NCI-H146 (cell line): ENCODE data around the gene DYRK3.
"Not testable (repeated sequence)": the region's sequence is repeated elsewhere in the genome, so short reads cannot be mapped to it uniquely, and the experiment has no call there.

Source experiments
- DNase-seq: peaks from one replicate; lab custom pipeline; 2025; lab: John Stamatoyannopoulos, UW

DYRK3 gene

GRCh38 chr1:206635080-206635977 is at the start of gene DYRK3:
Gene DYRK3 (plus strand): TSS chr1:206635536. CDS start chr1:206635704, 168 bp downstream.
- peak; percentile 93 for DNase-seq

DNA sequence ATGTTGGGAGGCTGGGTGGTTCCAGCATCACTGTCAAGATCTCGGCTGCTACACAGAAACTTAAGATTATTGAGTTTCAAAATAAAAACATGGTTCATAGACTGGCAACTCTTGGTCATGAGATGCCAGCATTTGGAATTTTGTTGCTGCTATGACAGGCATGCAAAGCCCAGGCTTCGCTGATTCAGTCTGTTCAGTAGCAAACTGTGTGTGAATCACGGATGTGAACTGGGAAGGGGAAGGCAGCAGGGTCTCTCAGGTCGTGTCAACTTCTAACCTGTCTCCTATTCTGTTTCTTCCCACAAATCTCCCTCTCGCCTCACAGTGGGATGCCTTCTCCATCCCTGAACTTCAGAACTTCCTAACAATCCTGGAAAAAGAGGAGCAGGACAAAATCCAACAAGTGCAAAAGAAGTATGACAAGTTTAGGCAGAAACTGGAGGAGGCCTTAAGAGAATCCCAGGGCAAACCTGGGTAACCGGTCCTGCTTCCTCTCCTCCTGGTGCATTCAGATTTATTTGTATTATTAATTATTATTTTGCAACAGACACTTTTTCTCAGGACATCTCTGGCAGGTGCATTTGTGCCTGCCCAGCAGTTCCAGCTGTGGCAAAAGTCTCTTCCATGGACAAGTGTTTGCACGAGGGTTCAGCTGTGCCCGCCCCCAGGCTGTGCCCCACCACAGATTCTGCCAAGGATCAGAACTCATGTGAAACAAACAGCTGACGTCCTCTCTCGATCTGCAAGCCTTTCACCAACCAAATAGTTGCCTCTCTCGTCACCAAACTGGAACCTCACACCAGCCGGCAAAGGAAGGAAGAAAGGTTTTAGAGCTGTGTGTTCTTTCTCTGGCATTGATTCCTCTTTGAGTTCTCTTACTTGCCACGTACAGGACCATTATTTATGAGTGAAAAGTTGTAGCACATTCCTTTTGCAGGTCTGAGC is 48.6 kb upstream of the DYRK3 start:
- DNase-seq, result no peak

DNA sequence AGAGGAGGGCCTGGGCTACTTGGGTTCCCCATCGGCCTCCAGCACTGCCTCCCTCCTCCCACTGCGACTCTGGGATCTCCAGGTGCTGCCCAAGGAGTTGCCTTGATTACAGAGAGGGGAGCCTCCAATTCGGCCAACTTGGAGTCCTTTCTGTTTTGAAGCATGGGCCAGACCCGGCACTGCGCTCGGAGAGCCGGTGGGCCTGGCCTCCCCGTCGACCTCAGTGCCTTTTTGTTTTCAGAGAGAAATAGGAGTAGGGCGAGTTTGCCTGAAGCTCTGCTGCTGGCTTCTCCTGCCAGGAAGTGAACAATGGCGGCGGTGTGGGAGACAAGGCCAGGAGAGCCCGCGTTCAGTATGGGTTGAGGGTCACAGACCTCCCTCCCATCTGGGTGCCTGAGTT is 47.4 kb upstream of the DYRK3 start:
- no peak for DNase-seq

DNA sequence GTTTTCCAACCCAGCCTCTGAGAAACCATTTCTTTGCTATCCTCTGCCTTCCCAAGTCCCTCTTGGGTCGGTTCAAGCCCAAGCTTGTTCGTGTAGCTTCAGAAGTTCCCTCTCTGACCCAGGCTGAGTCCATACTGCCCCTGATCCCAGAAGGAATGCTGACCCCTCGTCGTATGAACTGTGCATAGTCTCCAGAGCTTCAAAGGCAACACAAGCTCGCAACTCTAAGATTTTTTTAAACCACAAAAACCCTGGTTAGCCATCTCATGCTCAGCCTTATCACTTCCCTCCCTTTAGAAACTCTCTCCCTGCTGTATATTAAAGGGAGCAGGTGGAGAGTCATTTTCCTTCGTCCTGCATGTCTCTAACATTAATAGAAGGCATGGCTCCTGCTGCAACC is 46.8 kb upstream of the DYRK3 start:
- DNase-seq, result no peak

DNA sequence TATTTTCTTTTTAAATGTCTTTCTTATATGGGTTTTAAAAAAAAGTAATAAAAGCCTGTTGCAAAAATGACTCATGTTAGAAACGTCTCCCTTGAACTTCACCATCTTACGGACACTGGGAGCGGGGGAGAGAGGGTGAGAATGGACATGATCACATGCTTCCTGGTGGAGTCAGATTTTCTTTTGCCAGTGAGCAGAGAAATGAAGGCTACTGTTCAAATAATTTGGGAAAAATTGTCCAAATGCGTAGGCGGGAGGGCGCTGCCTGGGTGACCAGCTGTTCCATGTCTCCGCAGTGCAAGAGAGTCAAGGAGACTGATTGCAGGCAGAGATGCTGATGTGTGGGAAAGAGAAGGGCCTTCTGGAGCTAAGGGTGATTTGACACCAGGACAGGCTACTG is 46.1 kb upstream of the DYRK3 start:
- DNase-seq, result no peak

- DNase-seq, result no peak
Observed at GRCh38 chr1:206590025-206590758, 45.1 kb upstream of the DYRK3 start.

DNA sequence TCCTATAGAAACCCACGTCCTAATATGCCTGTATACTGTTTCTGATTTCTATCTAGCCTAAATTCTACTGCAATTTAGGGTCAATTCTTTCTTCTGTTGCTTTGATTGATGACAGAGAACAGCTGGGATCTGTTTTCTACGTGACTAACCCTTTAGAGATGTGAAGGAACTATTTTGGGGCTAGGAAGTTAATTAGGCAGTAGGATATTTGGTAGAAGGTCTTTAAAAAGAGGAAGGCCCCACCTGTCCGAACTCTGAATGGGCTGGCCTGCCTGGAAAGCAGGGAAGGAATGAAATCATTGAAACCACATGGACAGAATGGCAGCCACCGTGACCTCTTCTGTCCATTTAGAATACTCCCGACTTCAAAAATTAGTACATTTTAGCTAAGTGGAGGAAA is 44.1 kb upstream of the DYRK3 start:
- DNase-seq, result no peak

GRCh38 chr1:206591696-206592095 is 43.6 kb upstream of the DYRK3 start:
- DNase-seq, result no peak

DNA sequence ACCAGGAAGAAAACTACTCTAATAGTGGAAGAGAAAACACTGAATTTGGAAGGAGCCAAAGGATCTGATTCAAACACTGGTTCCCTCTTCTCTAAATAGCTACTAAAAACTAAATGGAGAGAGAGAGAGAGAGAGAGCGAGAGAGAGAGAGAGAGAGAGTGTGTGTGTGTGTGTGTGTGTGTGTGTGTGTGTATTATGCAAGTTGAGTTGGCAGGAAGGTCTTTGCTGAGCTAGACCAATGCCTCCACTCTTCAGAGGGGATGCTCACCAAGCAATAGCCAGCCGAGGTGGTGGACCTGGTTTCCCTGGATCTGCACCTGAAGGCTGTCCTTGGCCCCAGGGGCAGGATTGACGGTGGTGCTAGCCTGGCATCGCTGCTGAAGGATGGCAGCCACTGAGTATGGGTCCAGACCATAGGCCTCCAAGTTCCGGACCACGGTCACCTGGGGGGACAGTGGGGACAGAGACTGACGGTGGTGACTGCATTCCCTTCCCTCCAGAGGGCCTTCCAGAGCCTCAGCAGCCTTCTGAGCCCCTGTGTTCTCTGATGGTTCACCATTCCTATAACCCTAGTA is 41.9 kb upstream of the DYRK3 start:
- no peak for DNase-seq

- DNase-seq, result no peak
Observed at GRCh38 chr1:206595581-206596318, 39.6 kb upstream of the DYRK3 start.

DNA sequence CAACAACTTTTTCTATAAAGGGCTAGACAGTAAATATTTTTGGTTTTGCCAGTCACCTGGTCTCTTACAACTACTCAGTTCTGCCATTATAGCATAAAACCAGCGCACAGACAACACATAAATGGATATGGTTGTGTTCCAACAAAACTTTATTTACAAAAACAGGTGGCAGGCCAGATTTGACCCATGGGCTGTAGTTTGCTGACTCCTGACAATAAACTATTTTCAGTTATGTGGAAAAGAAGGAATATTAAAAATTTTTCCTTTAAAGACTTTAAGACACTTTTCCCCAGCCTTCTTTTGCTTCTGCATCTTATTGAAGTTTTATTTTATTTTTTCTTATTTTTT is 39.0 kb upstream of the DYRK3 start:
- no peak for DNase-seq

- DNase-seq, result no peak
Observed at GRCh38 chr1:206600527-206600926, 34.8 kb upstream of the DYRK3 start.

DNA sequence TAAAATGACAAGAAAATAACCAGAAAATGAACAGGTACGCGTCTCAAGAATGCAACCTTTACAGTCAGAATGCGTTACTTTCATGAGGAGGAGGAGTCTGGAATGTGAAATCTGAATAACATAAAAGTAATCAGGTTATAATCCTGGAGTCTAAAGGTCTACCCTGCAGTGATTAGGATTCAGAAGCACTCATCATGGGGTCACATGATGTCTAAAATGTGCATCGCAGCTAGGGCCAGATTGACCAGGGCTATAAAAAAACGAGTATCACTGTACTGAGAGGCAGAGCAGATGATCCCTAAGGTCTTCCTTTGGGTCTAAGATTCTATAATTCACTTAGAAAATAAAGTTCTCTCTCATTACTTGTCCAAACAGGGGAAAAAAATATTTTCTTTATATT is 30.5 kb upstream of the DYRK3 start:
- DNase-seq, result no peak

GRCh38 chr1:206606867-206607266 is 28.5 kb upstream of the DYRK3 start:
- peak; percentile 5 for DNase-seq

DNA sequence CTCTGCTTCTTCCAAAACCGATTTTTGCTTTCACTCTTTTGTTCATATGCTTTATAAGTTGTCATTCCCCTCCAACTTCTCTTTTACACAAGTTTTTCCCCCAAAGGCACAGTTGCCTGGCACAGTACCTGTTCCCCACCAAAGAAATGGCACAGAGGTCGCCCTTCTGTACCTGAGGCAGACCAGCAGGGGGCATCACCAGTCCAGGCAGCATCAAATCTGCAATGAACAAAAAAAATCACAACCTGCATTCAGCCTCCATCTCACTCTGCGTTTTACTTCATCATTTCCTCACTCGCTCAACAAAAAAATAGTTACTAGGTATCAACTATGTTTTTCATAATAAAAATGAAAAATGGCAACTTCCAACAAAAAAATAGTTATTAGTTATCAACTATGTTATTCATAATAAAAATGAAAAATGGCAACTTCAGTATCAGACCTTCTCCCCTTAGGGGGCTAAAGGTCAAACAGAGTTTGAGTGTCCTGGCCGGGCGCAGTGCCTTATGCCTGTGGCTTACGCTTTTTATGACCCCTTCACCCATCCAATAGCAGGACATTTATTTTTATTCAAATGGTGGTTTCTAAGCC is 27.1 kb upstream of the DYRK3 start:
- peak; percentile 32 for DNase-seq

GRCh38 chr1:206609229-206609991 is 25.9 kb upstream of the DYRK3 start:
- no peak for DNase-seq

DNA sequence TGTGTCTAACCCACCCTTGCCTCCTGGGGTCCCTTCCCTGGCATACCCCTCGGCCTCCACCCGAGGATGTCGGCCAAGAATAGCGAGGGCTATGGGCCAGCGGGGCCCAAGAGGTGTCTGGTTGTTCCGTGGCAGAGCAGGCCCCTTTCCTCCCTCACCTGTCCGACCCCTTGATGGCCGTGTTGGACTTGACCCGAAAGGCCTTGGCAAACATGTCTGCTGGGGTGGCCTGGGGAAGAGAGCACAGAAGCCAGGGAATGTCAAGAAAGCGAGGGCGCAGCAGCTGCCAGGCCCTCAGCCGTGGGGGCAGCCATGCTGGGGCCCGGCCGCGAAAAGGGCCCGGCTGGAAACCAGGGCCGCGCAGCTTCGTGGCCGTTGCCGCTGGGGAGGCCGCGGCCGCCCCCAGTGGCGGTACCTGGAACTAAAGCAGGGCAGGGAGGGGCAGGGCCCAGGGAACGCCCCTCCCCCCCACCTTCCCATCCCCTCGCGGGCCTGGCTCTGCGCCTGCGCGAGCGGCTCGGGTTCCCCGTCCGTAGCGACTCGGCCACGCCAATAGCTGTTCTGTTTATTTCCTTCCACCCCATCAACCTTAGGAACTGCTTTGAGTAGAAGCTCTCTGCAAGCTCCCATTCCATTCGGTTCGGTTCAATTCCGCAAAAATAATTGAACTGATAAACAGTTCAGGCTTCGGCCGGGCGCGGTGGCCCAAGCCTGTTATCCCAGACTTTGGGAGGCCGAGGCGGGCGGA is 23.0 kb upstream of the DYRK3 start, which contains the start of gene EIF2D:
Gene EIF2D, minus strand, starts transcription at position 337 of the 748 bp plus-strand sequence. Its CDS starts 123 bp downstream, at position 214.
- peak; percentile 95 for DNase-seq

- DNase-seq, result not testable (repeated sequence)
Observed at GRCh38 chr1:206626396-206626795, 8.9 kb upstream of the DYRK3 start.

DNA sequence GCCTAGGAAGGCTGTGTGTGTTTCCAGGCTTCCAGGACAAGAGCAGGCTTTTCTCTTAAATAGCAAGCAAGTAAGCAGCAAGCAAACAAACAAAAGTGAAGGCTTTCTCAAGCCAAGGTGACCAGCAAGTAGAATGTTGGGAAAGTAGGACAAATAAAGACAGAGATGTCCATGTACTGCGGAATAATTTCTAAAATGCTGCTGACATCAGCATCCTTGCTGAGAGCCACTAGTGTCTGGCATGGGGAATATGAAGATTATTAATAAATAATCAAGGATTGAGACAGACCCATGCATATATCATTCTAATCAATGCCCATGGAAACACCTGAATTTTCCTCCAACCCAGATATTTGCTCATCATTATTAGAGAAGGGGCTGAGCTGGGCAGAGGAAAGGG is 6.4 kb upstream of the DYRK3 start:
- DNase-seq, result no peak
